Measurements from ENCODE around the gene RASGRP3. TPM values are rescaled to one million over a fixed set of nuclear protein-coding genes. Genes with fewer than 3 reads are reported as not detected.

RASGRP3 gene
- total and polyA plus RNA-seq, 2 donors: 2.3 to 28.5 TPM

GRCh38 chr2:33529771-33530481 is 53.5 kb downstream of the RASGRP3 start:
- no peaks in the 10 kb centered on the region for H3K4me1 ChIP-seq (ENCODE audit: insufficient read depth)
- 83% methylated on average over 6 of the region's 6 CpGs for WGBS
- H3K36me3 ChIP-seq (ENCODE audit: insufficient read depth): no peaks in the 10 kb centered on the region
- no peak for DNase-seq (ENCODE audit: extremely low spot score)
- H3K27ac ChIP-seq (ENCODE audit: low read depth): no peak overlapping the region
- H3K4me3 ChIP-seq (ENCODE audit: low read depth, low read length): no peak overlapping the region

GRCh38 chr2:33530690-33531548 is 54.5 kb downstream of the RASGRP3 start:
- WGBS: 81% methylated on average over 10 of the region's 10 CpGs
- Histone ChIP-seq H3K27ac (ENCODE audit: low read depth) (no peak overlapping the region), H3K36me3 (ENCODE audit: insufficient read depth) (no peaks in the 10 kb centered on the region), H3K4me3 (ENCODE audit: low read depth, low read length) (no peak overlapping the region), H3K4me1 (ENCODE audit: insufficient read depth) (no peaks in the 10 kb centered on the region)
- DNase-seq (ENCODE audit: extremely low spot score): no peak

- H3K27ac ChIP-seq (ENCODE audit: low read depth): no peak overlapping the region
- WGBS: 73% methylated on average over 3 of the region's 3 CpGs
- no peaks in the 10 kb centered on the region for H3K4me1 ChIP-seq (ENCODE audit: insufficient read depth)
- no peaks in the 10 kb centered on the region for H3K36me3 ChIP-seq (ENCODE audit: insufficient read depth)
- DNase-seq (ENCODE audit: extremely low spot score): no peak
- H3K4me3 ChIP-seq (ENCODE audit: low read depth, low read length): no peak overlapping the region
These were observed 55.2 kb downstream of the RASGRP3 start for GRCh38 chr2:33531549-33532059.

GRCh38 chr2:33532146-33532545 is 55.7 kb downstream of the RASGRP3 start:
- DNase-seq (ENCODE audit: extremely low spot score): no peak
- H3K4me1 ChIP-seq (ENCODE audit: insufficient read depth): no peaks in the 10 kb centered on the region
- H3K4me3 ChIP-seq (ENCODE audit: low read depth, low read length): no peak overlapping the region
- WGBS: 53% methylated on average over 8 of the region's 8 CpGs
- no peaks in the 10 kb centered on the region for H3K36me3 ChIP-seq (ENCODE audit: insufficient read depth)
- H3K27ac ChIP-seq (ENCODE audit: low read depth): no peak overlapping the region

- WGBS: 62% methylated on average over 2 of the region's 2 CpGs
- no peak overlapping the region for H3K27ac ChIP-seq (ENCODE audit: low read depth)
- H3K4me1 ChIP-seq (ENCODE audit: insufficient read depth): no peaks in the 10 kb centered on the region
- no peak for DNase-seq (ENCODE audit: extremely low spot score)
- no peaks in the 10 kb centered on the region for H3K36me3 ChIP-seq (ENCODE audit: insufficient read depth)
- H3K4me3 ChIP-seq (ENCODE audit: low read depth, low read length): no peak overlapping the region
These were observed 56.5 kb downstream of the RASGRP3 start for GRCh38 chr2:33532966-33533365.

- Histone ChIP-seq H3K36me3 (ENCODE audit: insufficient read depth) (no peaks in the 10 kb centered on the region), H3K4me1 (ENCODE audit: insufficient read depth) (no peaks in the 10 kb centered on the region), H3K27ac (ENCODE audit: low read depth) (no peak overlapping the region), H3K4me3 (ENCODE audit: low read depth, low read length) (no peak overlapping the region)
- 73% methylated on average over 3 of the region's 3 CpGs for WGBS
- DNase-seq (ENCODE audit: extremely low spot score): no peak
These were observed 59.0 kb downstream of the RASGRP3 start for GRCh38 chr2:33535421-33535820.

- 92% methylated on average over 4 of the region's 4 CpGs for WGBS
- DNase-seq (ENCODE audit: extremely low spot score): no peak
- no peaks in the 10 kb centered on the region for H3K4me1 ChIP-seq (ENCODE audit: insufficient read depth)
- no peak overlapping the region for H3K4me3 ChIP-seq (ENCODE audit: low read depth, low read length)
- no peaks in the 10 kb centered on the region for H3K36me3 ChIP-seq (ENCODE audit: insufficient read depth)
- no peak overlapping the region for H3K27ac ChIP-seq (ENCODE audit: low read depth)
These were observed 64.8 kb downstream of the RASGRP3 start for GRCh38 chr2:33541243-33541642.

- no peak overlapping the region for H3K4me3 ChIP-seq (ENCODE audit: low read depth, low read length)
- DNase-seq (ENCODE audit: extremely low spot score): no peak
- H3K36me3 ChIP-seq (ENCODE audit: insufficient read depth): peaks cover 2% of the 10 kb centered on the region
- no peaks in the 10 kb centered on the region for H3K4me1 ChIP-seq (ENCODE audit: insufficient read depth)
- WGBS: 94% methylated on average over 3 of the region's 3 CpGs
- no peak overlapping the region for H3K27ac ChIP-seq (ENCODE audit: low read depth)
These were observed 73.8 kb downstream of the RASGRP3 start for GRCh38 chr2:33550206-33550605.

GRCh38 chr2:33552758-33553461 is 76.5 kb downstream of the RASGRP3 start:
- WGBS: 73% methylated on average over 1 of the region's 1 CpG
- no peaks in the 10 kb centered on the region for H3K4me1 ChIP-seq (ENCODE audit: insufficient read depth)
- H3K4me3 ChIP-seq (ENCODE audit: low read depth, low read length): no peak overlapping the region
- DNase-seq (ENCODE audit: extremely low spot score): no peak
- H3K36me3 ChIP-seq (ENCODE audit: insufficient read depth): peaks cover 2% of the 10 kb centered on the region
- no peak overlapping the region for H3K27ac ChIP-seq (ENCODE audit: low read depth)

- no peak overlapping the region for H3K27ac ChIP-seq (ENCODE audit: low read depth)
- DNase-seq (ENCODE audit: extremely low spot score): no peak
These were observed 79.2 kb downstream of the RASGRP3 start for GRCh38 chr2:33555681-33556080.

GRCh38 chr2:33559328-33559727 is 82.9 kb downstream of the RASGRP3 start:
- no peaks in the 10 kb centered on the region for H3K36me3 ChIP-seq (ENCODE audit: insufficient read depth)
- no peak overlapping the region for H3K4me3 ChIP-seq (ENCODE audit: low read depth, low read length)
- 92% methylated on average over 3 of the region's 3 CpGs for WGBS
- no peaks in the 10 kb centered on the region for H3K4me1 ChIP-seq (ENCODE audit: insufficient read depth)
- no peak for DNase-seq (ENCODE audit: extremely low spot score)
- no peak overlapping the region for H3K27ac ChIP-seq (ENCODE audit: low read depth)

More at GRCh38 chr2:33555681-33556080, 79.2 kb downstream of the RASGRP3 start:
- no peaks in the 10 kb centered on the region for H3K4me1 ChIP-seq (ENCODE audit: insufficient read depth)
- 54% methylated on average over 3 of the region's 3 CpGs for WGBS
- peaks cover 2% of the 10 kb centered on the region for H3K36me3 ChIP-seq (ENCODE audit: insufficient read depth)
- H3K4me3 ChIP-seq (ENCODE audit: low read depth, low read length): no peak overlapping the region

- Histone ChIP-seq H3K27ac (ENCODE audit: low read depth) (no peak overlapping the region), H3K4me1 (ENCODE audit: insufficient read depth) (no peaks in the 10 kb centered on the region), H3K36me3 (ENCODE audit: insufficient read depth) (no peaks in the 10 kb centered on the region), H3K4me3 (ENCODE audit: low read depth, low read length) (no peak overlapping the region)
- WGBS: 57% methylated on average over 2 of the region's 2 CpGs
- no peak for DNase-seq (ENCODE audit: extremely low spot score)
These were observed 83.6 kb downstream of the RASGRP3 start for GRCh38 chr2:33560017-33560416.

- DNase-seq (ENCODE audit: extremely low spot score): no peak
- H3K36me3 ChIP-seq (ENCODE audit: insufficient read depth): no peaks in the 10 kb centered on the region
- no peak overlapping the region for H3K27ac ChIP-seq (ENCODE audit: low read depth)
- no peaks in the 10 kb centered on the region for H3K4me1 ChIP-seq (ENCODE audit: insufficient read depth)
- H3K4me3 ChIP-seq (ENCODE audit: low read depth, low read length): no peak overlapping the region
These were observed 85.4 kb downstream of the RASGRP3 start for GRCh38 chr2:33561872-33562271.
